ENCODE results near the gene TRAF3IP1. TPM values are rescaled to one million over a fixed set of nuclear protein-coding genes. Genes with fewer than 3 reads are reported as not detected.

Gene TRAF3IP1, protein sequence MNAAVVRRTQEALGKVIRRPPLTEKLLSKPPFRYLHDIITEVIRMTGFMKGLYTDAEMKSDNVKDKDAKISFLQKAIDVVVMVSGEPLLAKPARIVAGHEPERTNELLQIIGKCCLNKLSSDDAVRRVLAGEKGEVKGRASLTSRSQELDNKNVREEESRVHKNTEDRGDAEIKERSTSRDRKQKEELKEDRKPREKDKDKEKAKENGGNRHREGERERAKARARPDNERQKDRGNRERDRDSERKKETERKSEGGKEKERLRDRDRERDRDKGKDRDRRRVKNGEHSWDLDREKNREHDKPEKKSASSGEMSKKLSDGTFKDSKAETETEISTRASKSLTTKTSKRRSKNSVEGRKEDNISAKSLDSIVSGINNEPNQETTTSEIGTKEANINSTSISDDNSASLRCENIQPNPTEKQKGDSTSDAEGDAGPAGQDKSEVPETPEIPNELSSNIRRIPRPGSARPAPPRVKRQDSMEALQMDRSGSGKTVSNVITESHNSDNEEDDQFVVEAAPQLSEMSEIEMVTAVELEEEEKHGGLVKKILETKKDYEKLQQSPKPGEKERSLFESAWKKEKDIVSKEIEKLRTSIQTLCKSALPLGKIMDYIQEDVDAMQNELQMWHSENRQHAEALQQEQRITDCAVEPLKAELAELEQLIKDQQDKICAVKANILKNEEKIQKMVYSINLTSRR
- total RNA-seq: 10.3 and 11.2 TPM in 2 replicates

DNA sequence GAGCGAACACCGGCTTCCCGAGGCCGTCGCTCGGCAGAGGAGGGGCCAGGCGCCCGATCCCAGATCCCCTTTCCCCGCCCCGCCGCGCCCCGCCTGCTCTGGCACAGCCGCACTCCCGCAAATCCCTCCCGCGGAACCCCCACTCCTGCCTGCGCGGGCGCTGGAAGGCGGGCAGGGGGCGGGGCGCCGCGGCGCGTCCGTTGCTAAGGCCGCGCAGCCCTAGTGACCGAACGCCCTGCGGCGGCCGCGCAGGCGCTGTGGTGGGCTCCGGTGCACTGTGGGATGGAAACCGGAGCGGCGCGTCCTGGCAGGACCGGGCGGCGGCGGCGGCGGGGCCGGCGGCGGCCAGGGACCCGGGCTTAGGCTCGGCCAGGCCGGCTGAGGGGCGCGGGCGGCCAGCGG lies at the start of gene TRAF3IP1:
Gene TRAF3IP1, plus strand, starts transcription at position 273 of the 402 bp plus-strand sequence. CDS start 145 bp downstream, outside the sequence.

DNA sequence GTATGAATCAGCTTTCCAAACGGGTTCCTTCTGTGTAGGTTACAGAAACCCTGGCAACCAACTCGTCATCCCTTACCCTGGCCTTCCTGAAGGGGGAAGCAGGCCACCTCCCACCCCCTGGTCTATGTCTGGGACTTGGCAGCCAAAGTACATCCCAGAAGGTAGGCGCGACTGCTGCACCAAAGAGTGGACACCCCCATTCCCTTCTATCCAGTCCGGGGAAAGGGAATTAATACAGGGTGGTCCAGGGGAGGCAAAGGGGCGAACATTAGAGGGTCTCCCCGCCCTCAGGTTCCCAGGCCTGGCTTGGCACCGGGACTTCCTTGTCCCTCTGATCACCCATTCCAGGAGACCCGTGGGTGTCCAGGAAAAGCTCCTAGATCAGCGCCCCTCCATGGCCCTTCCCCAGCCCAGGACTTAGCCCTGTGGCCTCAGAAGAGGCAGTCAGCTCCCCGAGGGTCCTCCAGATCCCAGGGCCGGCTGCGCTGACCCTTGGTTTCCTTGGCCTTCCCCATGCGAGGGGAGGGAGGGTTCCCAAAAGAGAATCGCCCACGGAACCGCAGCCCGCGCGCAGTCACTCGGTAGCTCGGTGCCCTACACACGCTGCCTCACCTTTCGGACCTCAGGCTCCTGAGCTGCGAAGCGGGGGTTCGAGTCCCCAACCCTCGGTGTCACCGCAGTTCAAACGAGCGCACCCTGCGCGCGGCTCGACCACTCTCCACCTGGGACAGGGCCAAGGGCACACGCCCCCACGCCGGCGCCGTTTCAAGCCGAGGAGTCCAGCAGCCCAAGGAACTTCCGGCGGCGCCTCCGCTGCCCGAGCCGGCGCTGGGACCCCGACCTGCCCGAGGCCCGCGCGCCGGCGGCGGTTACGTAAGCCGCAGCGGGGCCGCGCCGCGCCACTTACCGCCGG lies 32.3 kb upstream of the TRAF3IP1 start, which contains the start of gene PER2:
Gene PER2, minus strand, starts transcription at position 874 of the 913 bp plus-strand sequence. CDS start 10,674 bp downstream, outside the sequence.

DNA sequence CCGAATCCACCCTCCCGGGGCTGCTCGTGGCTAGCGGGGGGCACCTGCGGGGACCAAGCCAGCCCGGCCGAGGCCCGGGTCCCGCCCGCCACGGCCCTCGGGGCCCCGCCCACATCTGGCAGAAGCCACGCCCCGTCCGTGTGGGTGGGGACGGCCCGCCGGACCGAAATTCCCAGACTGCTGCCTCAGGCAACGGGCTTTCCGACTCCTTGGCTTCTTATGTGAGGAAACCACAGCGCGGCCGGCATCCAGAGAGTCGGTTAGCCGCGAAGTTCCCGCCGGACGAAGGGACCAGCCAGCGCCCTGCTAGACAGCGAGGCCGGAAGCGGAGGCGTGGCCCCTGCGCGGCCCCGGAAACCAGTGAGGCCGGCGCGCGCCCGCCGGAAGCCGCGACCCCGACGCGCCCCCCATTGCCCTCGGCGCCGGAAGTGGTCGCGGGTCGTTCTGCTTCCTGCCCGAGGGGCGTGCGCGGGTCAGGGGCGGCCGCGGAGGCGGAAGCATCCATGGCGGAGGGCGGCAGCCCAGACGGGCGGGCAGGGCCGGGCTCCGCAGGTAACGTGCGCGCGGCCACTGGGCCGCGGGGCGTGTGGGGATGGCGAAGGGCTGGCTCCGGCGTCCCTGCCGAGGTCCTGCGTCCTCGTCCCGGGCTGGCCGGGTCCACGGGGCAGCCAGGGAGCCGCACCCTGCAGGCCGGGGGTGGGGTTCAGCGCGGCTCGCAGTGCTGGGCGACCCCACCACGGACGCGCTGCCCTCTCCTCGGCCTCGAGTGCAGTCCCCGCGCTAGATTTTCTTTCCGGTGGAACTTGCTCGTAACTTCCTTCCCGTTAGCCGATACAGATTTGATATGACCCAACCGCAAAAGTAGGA lies 106.5 kb downstream of the TRAF3IP1 start, which contains the start of gene ASB1:
Gene ASB1, plus strand, starts transcription at position 360 of the 867 bp plus-strand sequence. Its CDS starts 144 bp downstream, at position 504.

Small RNA genes lying within 50 kb of the gene (small RNA-seq; reads per million reads assigned to genes)
- gene RNU6-234P: not detected

Other genes with a start within 250 kb of the TRAF3IP1 start
- gene ESPNL, start 220.2 kb upstream of the TRAF3IP1 start, total RNA-seq: 1.3 and 7.3 TPM in 2 replicates
- gene KLHL30, start 181.8 kb upstream of the TRAF3IP1 start, total RNA-seq: 0.22 and 0.39 TPM in 2 replicates
- 3.3 and 3.7 TPM in 2 replicates for gene ERFE, start 161.5 kb upstream of the TRAF3IP1 start, total RNA-seq
- gene ILKAP, start 116.8 kb upstream of the TRAF3IP1 start, total RNA-seq: 21.9 and 26.1 TPM in 2 replicates
- gene HES6, start 80.5 kb upstream of the TRAF3IP1 start, total RNA-seq: 0.86 and 1.6 TPM in 2 replicates
- gene PER2, start 31.9 kb upstream of the TRAF3IP1 start, total RNA-seq: 5.6 and 6.1 TPM in 2 replicates
- gene ASB1, start 106.4 kb downstream of the TRAF3IP1 start, total RNA-seq: 12.6 and 14.4 TPM in 2 replicates

Data from articular chondrocyte of knee joint (primary cell).